GM12878 (cell line): ENCODE data around the gene TUBA4B. TPM values are rescaled to one million over a fixed set of nuclear protein-coding genes. Genes with fewer than 3 reads are reported as not detected.

Experiments
- BCLAF1 ChIP-seq: fragments of 450-650 bp; IDR thresholded peaks from 2 replicates; pipeline ENCODE4 v1.6.1; 2017; ENCODE audit warnings: antibody characterized with exemption, mild to moderate bottlenecking, moderate library complexity
- CEBPB ChIP-seq, 2 experiments: fragments of 150-350 bp in 1 of 2; IDR thresholded peaks; 2 replicates each; pipeline ENCODE4 v1.6.1; 2012 to 2014; ENCODE audit warnings: low read depth in 2 of 2, low read length in 2 of 2, borderline replicate concordance in 1 of 2, inconsistent platforms in 1 of 2
- CEBPZ ChIP-seq: fragments of 150-350 bp; IDR thresholded peaks from 2 replicates; pipeline ENCODE4 v1.6.1; 2016; ENCODE audit warnings: low read depth, low read length
- FOXM1 ChIP-seq: IDR thresholded peaks from 2 replicates; pipeline ENCODE4 v1.6.1; 2012; ENCODE audit warnings: low read depth, mild to moderate bottlenecking, inconsistent platforms, low read length, moderate library complexity
- HDAC2 ChIP-seq: fragments of 200-600 bp; sonication (generic); IDR thresholded peaks from 2 replicates; pipeline ENCODE4 v1.6.1; 2017
- IKZF1 ChIP-seq: fragments of 450-650 bp; conservative IDR thresholded peaks from 2 replicates; pipeline ENCODE4 v1.6.1; 2017; ENCODE audit warnings: antibody characterized with exemption, mild to moderate bottlenecking
- MTA3 ChIP-seq: IDR thresholded peaks from 2 replicates; pipeline ENCODE4 v1.6.1; 2012; ENCODE audit warnings: low read length, inconsistent platforms, borderline replicate concordance
- MYB ChIP-seq: fragments of 150-350 bp; IDR thresholded peaks from 2 replicates; pipeline ENCODE4 v1.6.1; 2014; ENCODE audit warnings: mild to moderate bottlenecking, low read depth, low read length, borderline replicate concordance
- RELA ChIP-seq: fragments of 450-650 bp; IDR thresholded peaks from 2 replicates; pipeline ENCODE4 v1.8.0; 2014; ENCODE audit warnings: borderline replicate concordance; ENCODE audit not compliant: partially characterized antibody
- RUNX3 ChIP-seq: IDR thresholded peaks from 2 replicates; pipeline ENCODE4 v1.6.1; 2012; ENCODE audit warnings: low read length, inconsistent platforms
- SIX5 ChIP-seq: IDR thresholded peaks from 2 replicates; pipeline ENCODE4 v1.6.1; 2011; ENCODE audit warnings: mild to moderate bottlenecking, low read depth, low read length, moderate library complexity; ENCODE audit not compliant: severe bottlenecking
- SPI1 ChIP-seq: IDR thresholded peaks from 2 replicates; pipeline ENCODE4 v1.6.1; 2011; ENCODE audit warnings: low read depth, mild to moderate bottlenecking, low read length, moderate library complexity, borderline replicate concordance; ENCODE audit not compliant: insufficient read depth
- TARDBP ChIP-seq: IDR thresholded peaks from 2 replicates; pipeline ENCODE4 v1.6.1; 2016; ENCODE audit warnings: borderline replicate concordance
- ZBTB11 ChIP-seq: fragments of 450-650 bp; formaldehyde crosslinking; IDR thresholded peaks from 2 replicates; pipeline ENCODE4 v1.5.0; 2022; ENCODE audit warnings: mild to moderate bottlenecking, missing genetic modification characterization
- polyA plus RNA-seq, 11 experiments: library from polyadenylated mRNA; depleted of rRNA in 4 of 11; unstranded in 6 of 11; stranded (reverse) in 5 of 11; fragments of >200 nt; fragmentation: Nextera tagmentation in 4 of 11; fragmentation: Illumina TruSeq in 1 of 11; extraction: Ambion mirVana in 4 of 11; extraction: Trizol in 1 of 11; gene quantifications; 1 replicate in 1 of 11; 2 replicates in 10 of 11; pipeline versions ENCODE4 v1.2.1 to v1.2.3, GENCODE V29; 2011 to 2016; ENCODE audit warnings: inconsistent platforms in 2 of 11, missing spikeins in 2 of 11, low read depth in 1 of 11
- total RNA-seq, 4 experiments: library from RNA; depleted of rRNA in 3 of 4; stranded (reverse); fragments of >200 nt in 3 of 4; fragmentation: Illumina TruSeq in 1 of 4; extraction: Trizol in 1 of 4; gene quantifications; 2 replicates each; pipeline versions ENCODE4 v1.2.1 to v1.2.3, GENCODE V29; 2013 to 2021
- TF ChIP-seq, protein P1 (sequence below): fragments of 450-650 bp; formaldehyde crosslinking; IDR thresholded peaks from 2 replicates; pipeline ENCODE4 v1.4.0; 2020; ENCODE audit warnings: mild to moderate bottlenecking, moderate library complexity

Gene TUBA4B
- total and polyA plus RNA-seq, 10 of the 15 experiments (the other 5 are each of a cell fraction or from before 2014, with no cell fraction given): 0.07 TPM; not detected in 9

- TF ChIP-seq BCLAF1 (no peak), MTA3 (no peak), FOXM1 (peak; percentile 56; the same call in 1 of the 2 replicates), CEBPB (IDR thresholded peaks at IDR 0.05; ENCODE audit: borderline replicate concordance in 1 of 2, low read depth in 2 of 2, low read length in 2 of 2) (no peak), RELA (peak; percentile 91), HDAC2 (no peak), MYB (no peak), SIX5 (no peak), CEBPZ (no peak), SPI1 (peak; percentile 38; the same call in 1 of the 2 replicates), ZBTB11 (CRISPR knock-in tag) (no peak), IKZF1 (peak; percentile 89), RUNX3 (peak; percentile 59), TARDBP (no peak)
- TF ChIP-seq, protein P1, sequence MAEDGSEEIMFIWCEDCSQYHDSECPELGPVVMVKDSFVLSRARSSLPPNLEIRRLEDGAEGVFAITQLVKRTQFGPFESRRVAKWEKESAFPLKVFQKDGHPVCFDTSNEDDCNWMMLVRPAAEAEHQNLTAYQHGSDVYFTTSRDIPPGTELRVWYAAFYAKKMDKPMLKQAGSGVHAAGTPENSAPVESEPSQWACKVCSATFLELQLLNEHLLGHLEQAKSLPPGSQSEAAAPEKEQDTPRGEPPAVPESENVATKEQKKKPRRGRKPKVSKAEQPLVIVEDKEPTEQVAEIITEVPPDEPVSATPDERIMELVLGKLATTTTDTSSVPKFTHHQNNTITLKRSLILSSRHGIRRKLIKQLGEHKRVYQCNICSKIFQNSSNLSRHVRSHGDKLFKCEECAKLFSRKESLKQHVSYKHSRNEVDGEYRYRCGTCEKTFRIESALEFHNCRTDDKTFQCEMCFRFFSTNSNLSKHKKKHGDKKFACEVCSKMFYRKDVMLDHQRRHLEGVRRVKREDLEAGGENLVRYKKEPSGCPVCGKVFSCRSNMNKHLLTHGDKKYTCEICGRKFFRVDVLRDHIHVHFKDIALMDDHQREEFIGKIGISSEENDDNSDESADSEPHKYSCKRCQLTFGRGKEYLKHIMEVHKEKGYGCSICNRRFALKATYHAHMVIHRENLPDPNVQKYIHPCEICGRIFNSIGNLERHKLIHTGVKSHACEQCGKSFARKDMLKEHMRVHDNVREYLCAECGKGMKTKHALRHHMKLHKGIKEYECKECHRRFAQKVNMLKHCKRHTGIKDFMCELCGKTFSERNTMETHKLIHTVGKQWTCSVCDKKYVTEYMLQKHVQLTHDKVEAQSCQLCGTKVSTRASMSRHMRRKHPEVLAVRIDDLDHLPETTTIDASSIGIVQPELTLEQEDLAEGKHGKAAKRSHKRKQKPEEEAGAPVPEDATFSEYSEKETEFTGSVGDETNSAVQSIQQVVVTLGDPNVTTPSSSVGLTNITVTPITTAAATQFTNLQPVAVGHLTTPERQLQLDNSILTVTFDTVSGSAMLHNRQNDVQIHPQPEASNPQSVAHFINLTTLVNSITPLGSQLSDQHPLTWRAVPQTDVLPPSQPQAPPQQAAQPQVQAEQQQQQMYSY: no peak
These were observed 24.9 kb downstream of the TUBA4B start (continued) for GRCh38 chr2:219277703-219278654.
